GM21360 (cell line): Measurements from ENCODE around the gene CNGA3.
"Not testable (repeated sequence)": the region's sequence is repeated elsewhere in the genome, so short reads cannot be mapped to it uniquely, and the experiment has no call there.

Experiments
- ATAC-seq: cut with Tn5 transposase; IDR thresholded peaks from one replicate; pipeline ENCODE4 v1.9.1; 2021; ENCODE audit warnings: mild to moderate bottlenecking, moderate library complexity; ENCODE audit not compliant: unreplicated experiment

CNGA3 gene

GRCh38 chr2:98346311-98347236 is at the start of gene CNGA3:
Gene CNGA3 (plus strand): TSS chr2:98346456. CDS start chr2:98369976, 23,520 bp downstream.
- no peak for ATAC-seq

- ATAC-seq, result no peak
Measured at GRCh38 chr2:98297817-98298682, 48.2 kb upstream of the CNGA3 start.

DNA sequence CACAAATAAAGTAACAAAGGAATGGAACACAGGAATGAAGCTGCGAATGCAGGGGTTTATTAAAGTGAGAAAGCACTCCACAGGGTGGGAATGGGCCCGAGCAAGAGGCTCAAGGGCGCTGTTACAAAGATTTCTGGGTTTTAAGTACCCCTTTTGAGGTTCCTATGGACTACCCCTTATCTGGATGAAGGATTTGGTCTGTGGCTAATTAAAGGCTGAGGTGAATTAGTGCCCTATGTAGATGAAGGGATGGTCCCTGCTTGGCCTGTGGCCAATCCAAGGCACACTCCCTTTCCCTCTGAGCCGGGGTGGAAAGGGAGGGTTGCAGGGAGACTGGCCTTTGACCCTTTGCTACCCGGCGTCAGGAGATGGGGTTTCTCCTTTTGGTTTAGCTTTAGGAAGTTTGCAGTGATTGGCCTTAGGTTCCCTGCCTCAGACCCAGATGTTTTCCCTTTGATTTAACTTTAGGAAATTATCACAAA is 47.5 kb upstream of the CNGA3 start:
- ATAC-seq, result no peak

DNA sequence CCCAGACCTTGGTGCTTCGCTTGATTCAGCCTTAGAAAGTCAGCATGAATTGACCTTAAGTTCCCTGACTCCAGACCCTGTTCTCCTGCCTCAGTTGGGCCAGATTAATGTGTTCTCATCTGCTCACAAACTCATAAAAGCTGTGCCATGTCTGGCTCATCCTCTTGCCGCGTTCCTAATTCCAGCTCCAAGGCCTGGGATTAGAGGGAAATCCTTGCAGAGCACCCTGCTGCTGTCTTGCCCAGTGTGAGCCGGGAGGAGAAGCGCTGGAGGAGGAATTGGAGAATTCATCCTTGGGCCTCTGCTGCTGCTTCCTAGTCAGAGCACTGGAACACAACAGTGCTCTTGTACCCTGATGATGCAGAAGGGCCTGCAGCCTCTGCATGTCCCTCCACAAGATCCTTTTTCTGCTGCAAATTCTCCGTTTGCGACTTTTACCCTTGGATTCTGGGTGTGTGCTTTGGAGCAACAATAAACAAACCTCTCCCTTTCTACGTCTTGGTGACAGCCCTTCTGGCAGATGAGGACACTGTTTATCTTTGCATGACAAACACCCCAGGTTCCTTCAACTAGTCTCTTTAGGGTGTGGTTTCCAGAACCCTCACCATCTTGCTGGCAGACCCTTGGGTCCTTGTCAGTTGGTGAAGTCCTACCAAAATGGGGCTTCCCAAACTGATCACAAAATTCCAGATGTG is 46.9 kb upstream of the CNGA3 start:
- no peak for ATAC-seq

GRCh38 chr2:98300141-98300874 is 45.9 kb upstream of the CNGA3 start:
- no peak for ATAC-seq

- no peak for ATAC-seq
Measured at GRCh38 chr2:98301469-98301868, 44.8 kb upstream of the CNGA3 start.

DNA sequence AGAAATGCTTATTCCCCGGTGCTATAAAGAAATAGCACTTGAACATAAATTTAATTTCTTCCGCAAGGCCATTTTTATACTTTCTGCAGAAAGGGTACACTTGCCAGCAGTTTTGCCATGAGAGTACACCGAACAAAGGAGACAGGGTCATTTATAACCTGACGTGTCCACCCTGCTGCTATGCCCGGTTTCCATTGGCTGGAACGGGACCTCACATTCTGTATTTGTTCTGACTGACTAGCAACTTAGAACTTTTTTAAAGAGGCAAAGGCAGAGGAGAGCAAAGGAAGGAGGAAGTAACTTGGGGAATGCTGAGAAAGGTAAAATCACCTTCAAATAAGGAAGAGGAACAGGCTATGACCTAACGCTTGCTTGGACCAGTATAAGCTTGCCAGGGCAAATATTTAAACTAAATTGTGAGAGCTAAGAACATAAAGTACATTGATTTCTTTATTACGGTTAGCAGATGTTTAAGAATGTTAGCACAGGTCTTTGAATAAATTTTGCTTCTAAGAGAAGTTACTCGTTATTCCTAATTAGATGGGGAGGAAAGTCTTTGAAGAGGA is 39.0 kb upstream of the CNGA3 start:
- not testable (repeated sequence) for ATAC-seq

DNA sequence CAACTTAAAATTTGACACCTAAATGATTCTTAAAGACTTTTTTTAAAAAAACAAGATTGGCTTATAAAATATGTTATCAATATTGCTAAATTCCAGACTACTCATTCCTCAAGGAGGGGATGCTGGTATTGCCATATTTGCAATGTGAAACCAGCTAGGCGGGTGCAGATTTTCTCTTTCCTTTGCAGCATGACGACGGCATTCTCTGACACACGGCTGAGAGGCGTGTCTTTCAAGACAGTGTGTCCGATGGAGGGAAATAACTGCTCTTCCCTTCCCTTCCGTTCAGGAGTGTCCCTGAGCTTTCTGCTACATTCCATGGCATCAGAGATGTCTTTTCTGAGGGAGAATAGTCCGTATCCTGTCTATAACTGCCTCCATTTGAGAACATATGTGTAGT is 38.2 kb upstream of the CNGA3 start:
- ATAC-seq, result no peak

DNA sequence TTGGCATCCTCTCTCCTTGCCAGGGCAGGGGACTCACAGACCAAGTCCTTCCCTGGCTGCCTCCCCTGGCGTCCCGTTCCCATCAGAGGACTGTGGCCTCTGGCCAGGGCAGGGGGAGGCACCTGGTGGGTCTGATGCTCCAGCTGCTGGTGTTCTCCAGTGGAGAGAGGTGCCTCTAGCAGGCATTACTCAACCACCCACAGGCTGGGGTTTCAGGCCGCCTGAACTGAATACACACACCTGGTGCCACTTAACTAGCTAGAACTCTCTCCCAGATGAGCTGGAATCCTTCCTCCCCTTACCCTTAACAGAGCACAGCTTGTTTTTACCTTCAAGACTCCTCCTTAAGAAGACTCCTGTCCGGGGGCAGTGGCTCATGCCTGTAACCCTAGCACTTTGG is 37.7 kb upstream of the CNGA3 start:
- ATAC-seq, result no peak

GRCh38 chr2:98309580-98309979 is 36.7 kb upstream of the CNGA3 start:
- no peak for ATAC-seq

DNA sequence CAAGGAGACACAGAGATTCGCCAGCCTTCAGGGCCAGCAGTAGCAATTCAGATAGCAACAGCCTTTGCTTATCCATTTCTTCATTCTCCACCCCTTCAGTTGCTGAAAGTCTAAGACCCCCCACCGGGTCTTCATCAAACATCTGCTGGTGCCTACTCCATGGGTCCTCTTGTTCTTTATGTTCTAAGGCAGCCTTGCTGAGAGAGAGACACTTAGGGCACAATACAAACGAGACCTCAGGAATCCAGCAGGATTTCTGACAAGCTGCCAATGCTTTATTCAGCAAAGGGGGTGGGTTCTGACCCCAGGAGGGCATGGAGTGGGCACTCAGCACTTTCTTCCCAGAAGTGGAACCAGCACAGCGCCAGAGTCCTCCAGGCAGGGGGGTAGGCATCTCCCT is 36.2 kb upstream of the CNGA3 start:
- ATAC-seq, result no peak

- no peak for ATAC-seq
Measured at GRCh38 chr2:98311090-98311489, 35.2 kb upstream of the CNGA3 start.

- no peak for ATAC-seq
Measured at GRCh38 chr2:98311771-98312545, 34.3 kb upstream of the CNGA3 start.

- no peak for ATAC-seq
Measured at GRCh38 chr2:98313492-98314250, 32.6 kb upstream of the CNGA3 start.

GRCh38 chr2:98314251-98314650 is 32.0 kb upstream of the CNGA3 start:
- no peak for ATAC-seq

GRCh38 chr2:98315957-98316356 is 30.3 kb upstream of the CNGA3 start:
- ATAC-seq, result no peak

DNA sequence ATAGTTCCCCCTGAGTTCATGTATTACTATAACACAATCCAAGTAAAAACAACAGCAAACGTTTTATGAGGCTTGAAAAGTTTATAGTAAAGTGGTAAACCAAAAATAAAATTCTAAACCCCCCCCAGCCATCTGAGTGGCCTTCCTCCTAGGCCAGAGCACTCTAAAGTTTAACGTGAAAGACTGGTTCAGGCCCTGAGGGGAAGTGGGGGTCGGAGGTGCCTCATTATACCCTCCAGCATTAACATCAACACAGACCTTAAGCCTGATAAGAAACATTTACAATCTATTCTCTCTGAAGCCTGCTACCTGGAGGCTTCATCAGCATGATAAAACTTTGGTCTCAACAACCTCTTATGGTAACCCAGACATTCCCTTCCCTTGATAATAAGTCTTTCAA is 29.0 kb upstream of the CNGA3 start:
- no peak for ATAC-seq

- ATAC-seq, result not testable (repeated sequence)
Measured at GRCh38 chr2:98320171-98320570, 26.1 kb upstream of the CNGA3 start.

- no peak for ATAC-seq
Measured at GRCh38 chr2:98324181-98324580, 22.1 kb upstream of the CNGA3 start.
